ENCODE measurements around the gene SASH3. TPM values are rescaled to one million over a fixed set of nuclear protein-coding genes. Genes with fewer than 3 reads are reported as not detected.

Gene SASH3
- total and polyA plus RNA-seq, 4 donors = 12.0 to 90.1 (median 32.6) TPM

DNA sequence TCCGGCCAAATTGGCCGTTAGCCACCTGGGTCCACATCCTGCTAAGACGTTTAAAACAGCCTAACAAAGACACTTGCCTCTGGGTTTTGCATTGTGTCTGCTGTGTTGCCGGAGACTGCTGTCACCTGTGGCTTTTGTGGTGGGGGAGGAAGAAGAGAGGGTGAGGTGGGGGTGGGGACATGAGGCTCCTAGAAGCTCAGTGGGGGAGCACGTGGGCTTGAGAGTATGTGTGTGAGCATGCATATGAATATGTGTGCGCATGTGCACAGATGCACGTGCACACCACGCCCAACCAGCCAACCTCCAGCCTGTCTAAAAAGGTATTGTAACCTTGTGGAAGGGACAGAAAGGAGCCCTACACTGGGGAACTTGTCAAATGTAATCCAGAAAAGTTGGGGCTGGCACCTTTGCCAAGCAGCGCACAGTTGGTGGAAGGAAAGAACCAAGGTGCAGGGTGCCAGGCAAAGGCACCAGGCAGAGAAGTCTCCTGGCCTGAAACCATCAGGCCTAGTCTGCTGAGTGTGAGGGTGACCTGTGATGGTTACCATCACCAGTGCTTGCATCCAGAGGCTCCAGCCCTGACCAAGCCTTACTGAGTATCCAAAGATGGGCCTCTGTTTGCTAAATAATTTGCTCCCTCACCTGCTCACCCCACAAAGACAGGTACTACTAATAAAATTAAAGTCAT, 10.1 kb upstream of the SASH3 start:
- WGBS, 2 donors = 36 to 62% methylated on average over 9 of the region's 9 CpGs
- TF ChIP-seq CTCF (IDR thresholded peaks at IDR 0.05; ENCODE audit: control extremely low read depth, extremely low read depth) = no peak
- no peak for ATAC-seq (ENCODE audit: insufficient read depth, low FRiP score)

GRCh38 chrX:129771266-129771995, 8.3 kb upstream of the SASH3 start:
- Histone ChIP-seq H3K4me1 (ENCODE audit: control insufficient read depth in 5 of 5, insufficient read depth in 5 of 5, low read length in 5 of 5) (no peaks in the 10 kb centered on the region), H3K9ac (ENCODE audit: insufficient read depth in 1 of 2, low read length in 2 of 2) (no peak overlapping the region), H3K9me3 (ENCODE audit: control insufficient read depth in 4 of 4, insufficient read depth in 3 of 4, low read length in 3 of 4) (no peaks in the 10 kb centered on the region), H3K4me3 (no peak overlapping the region), H3K27me3 (ENCODE audit: control insufficient read depth in 3 of 3, insufficient read depth in 3 of 3, low read length in 2 of 3) (no peaks in the 10 kb centered on the region), H3K27ac (ENCODE audit: low read depth in 1 of 2, low read length in 1 of 2) (no peak overlapping the region), H3K36me3 (ENCODE audit: control insufficient read depth in 4 of 4, insufficient read depth in 4 of 4, low read length in 4 of 4) (no peaks in the 10 kb centered on the region)
- TF ChIP-seq CTCF (IDR thresholded peaks at IDR 0.05; ENCODE audit: control extremely low read depth, extremely low read depth) = no peak
- no peak for ATAC-seq (ENCODE audit: insufficient read depth, low FRiP score)
- 73 to 74% methylated on average over 12 to 14 of the region's 14 CpGs for WGBS, 2 donors
- no peak for DNase-seq

More for the DNA sequence above, 10.1 kb upstream of the SASH3 start:
- peak in 1 of 3 donors; percentile 26 for DNase-seq
- H3K27me3 ChIP-seq (ENCODE audit: control insufficient read depth in 3 of 3, insufficient read depth in 3 of 3, low read length in 2 of 3) = no peaks in the 10 kb centered on the region
- H3K36me3 ChIP-seq (ENCODE audit: control insufficient read depth in 4 of 4, insufficient read depth in 4 of 4, low read length in 4 of 4) = no peaks in the 10 kb centered on the region
- H3K9ac ChIP-seq (ENCODE audit: insufficient read depth in 1 of 2, low read length in 2 of 2) = no peak overlapping the region
- no peaks in the 10 kb centered on the region for H3K4me1 ChIP-seq (ENCODE audit: control insufficient read depth in 5 of 5, insufficient read depth in 5 of 5, low read length in 5 of 5)
- no peak overlapping the region for H3K4me3 ChIP-seq
- no peaks in the 10 kb centered on the region for H3K9me3 ChIP-seq (ENCODE audit: control insufficient read depth in 4 of 4, insufficient read depth in 3 of 4, low read length in 3 of 4)
- no peak overlapping the region for H3K27ac ChIP-seq (ENCODE audit: low read depth in 1 of 2, low read length in 1 of 2)

- DNase-seq = peak in 2 of 3 donors; percentile 20 to 31
- H3K27ac ChIP-seq (ENCODE audit: low read depth in 1 of 2, low read length in 1 of 2) = peak overlapping the region in 1 of 2 donors; percentile 87
- peak; percentile 23 for ATAC-seq (ENCODE audit: insufficient read depth, low FRiP score)
Observed at GRCh38 chrX:129772796-129773431, 6.8 kb upstream of the SASH3 start.

More at GRCh38 chrX:129772796-129773431, 6.8 kb upstream of the SASH3 start:
- Histone ChIP-seq H3K4me1 (ENCODE audit: control insufficient read depth in 5 of 5, insufficient read depth in 5 of 5, low read length in 5 of 5) (peaks cover 0 to 4% (median 0%) of the 10 kb centered on the region in 5 donors), H3K36me3 (ENCODE audit: control insufficient read depth in 4 of 4, insufficient read depth in 4 of 4, low read length in 4 of 4) (no peaks in the 10 kb centered on the region), H3K9me3 (ENCODE audit: control insufficient read depth in 4 of 4, insufficient read depth in 3 of 4, low read length in 3 of 4) (no peaks in the 10 kb centered on the region), H3K9ac (ENCODE audit: insufficient read depth in 1 of 2, low read length in 2 of 2) (no peak overlapping the region), H3K27me3 (ENCODE audit: control insufficient read depth in 3 of 3, insufficient read depth in 3 of 3, low read length in 2 of 3) (no peaks in the 10 kb centered on the region), H3K4me3 (no peak overlapping the region)
- WGBS, 2 donors = 29 to 55% methylated on average over 13 to 14 of the region's 14 CpGs
- no peak for TF ChIP-seq CTCF (IDR thresholded peaks at IDR 0.05; ENCODE audit: control extremely low read depth, extremely low read depth)
